IPS DF 4.7 (cell line): ENCODE measurements around the gene PPP2R2C.

ENCODE experiments used
- DNase-seq: peaks from one replicate; pipeline ENCODE4 v3.0.0-alpha.2; 2013; ENCODE audit warnings: low spot score; ENCODE audit errors: extremely low read depth

PPP2R2C gene

DNA sequence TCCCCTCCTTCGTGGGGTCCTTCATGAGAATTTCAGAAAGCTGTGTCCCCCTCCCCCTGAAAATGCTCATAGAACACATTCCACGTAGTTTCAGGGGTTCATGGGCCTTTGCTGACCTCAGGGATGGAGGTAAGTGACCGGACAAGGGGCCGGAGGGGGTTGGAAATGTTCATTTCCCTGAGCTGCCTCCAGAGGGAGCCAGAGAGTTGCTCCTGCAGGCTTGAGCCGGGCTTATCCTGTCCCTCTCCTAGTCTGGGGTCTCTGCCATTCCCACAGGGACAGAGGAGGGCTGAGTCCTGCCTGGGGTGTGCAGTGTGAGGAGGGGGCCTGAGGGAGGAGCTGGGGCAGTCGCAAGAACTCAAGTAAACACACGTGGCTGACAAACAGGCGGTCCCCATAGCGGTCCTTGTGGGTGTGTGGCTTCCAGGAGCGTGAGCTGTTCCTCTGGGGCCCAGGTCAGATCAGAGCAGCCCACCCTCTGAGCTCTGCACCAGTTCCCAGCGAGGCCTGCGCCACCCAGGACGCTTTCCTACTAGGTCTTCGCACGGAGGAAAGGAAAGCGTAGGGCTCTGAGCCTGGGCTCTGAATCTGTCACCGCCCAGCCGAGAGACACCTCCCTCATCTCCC lies 140.3 kb downstream of the PPP2R2C start:
- DNase-seq = no peak

GRCh38 chr4:6331468-6331867 lies 140.9 kb downstream of the PPP2R2C start:
- DNase-seq = no peak

GRCh38 chr4:6331018-6331417 lies 141.4 kb downstream of the PPP2R2C start:
- no peak for DNase-seq

GRCh38 chr4:6330384-6330767 lies 142.0 kb downstream of the PPP2R2C start:
- DNase-seq = no peak

- no peak for DNase-seq
Observed at GRCh38 chr4:6329478-6330383, 142.7 kb downstream of the PPP2R2C start.

DNA sequence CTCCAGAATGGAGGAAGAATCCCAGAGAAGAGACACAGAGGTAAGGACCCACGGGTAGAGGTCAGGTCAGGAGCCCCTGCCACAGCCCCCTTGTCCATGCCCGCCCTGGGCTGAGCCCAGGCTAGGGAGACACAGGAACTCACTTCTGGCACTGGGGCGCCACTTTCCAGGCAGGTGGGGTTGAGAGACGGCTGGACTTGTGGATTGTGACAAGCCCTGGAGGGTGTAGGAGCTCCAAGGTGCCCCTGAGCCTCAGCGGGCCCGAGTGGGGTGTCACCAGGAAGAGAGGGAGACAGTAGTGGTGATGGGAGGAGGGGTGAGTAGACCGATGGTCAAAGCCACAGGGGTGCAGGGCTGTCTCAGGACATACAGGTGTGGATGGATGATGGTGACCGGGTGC lies 143.9 kb downstream of the PPP2R2C start:
- no peak for DNase-seq

- DNase-seq = no peak
Observed at GRCh38 chr4:6327220-6327917, 145.0 kb downstream of the PPP2R2C start.

- DNase-seq = no peak
Observed at GRCh38 chr4:6326312-6327060, 145.9 kb downstream of the PPP2R2C start.

GRCh38 chr4:6325788-6326290 lies 146.6 kb downstream of the PPP2R2C start:
- no peak for DNase-seq

DNA sequence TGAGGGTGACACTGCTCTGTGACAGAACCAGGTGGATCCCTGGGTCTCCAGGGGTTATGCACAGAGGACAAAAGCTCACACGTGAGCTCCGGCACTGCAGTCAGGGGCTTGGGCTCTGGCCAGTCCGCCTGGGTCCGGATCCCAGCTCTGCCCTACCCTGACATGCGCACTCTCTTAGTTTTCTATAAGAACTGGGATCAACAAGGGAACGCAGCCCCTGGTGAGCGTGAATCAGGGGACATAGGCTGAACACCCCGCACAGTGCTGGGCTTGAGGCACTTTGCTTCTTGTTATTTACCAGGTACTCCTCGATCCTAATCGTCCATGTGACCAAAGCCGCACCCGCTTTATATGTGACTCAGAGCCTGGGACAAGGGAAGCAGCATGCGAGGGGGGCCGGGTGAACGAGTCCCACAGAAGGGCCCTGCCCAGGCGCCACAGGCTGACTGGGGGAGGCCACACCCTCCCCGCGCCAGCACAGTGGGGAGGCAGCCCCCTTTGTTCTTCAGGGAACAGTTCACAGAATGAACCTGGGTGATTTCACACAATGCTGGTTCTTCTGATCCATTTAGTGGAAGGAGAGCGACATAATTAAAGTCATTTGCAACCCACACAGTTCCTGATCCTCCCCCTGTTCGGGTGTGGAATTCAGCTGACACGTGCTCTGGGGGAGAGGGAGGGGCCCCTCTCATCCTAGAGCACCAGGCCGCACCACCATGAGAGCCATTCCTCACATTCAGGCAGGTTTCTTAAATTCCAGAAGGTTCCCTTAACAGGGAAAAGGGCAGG lies 147.2 kb downstream of the PPP2R2C start:
- no peak for DNase-seq

DNA sequence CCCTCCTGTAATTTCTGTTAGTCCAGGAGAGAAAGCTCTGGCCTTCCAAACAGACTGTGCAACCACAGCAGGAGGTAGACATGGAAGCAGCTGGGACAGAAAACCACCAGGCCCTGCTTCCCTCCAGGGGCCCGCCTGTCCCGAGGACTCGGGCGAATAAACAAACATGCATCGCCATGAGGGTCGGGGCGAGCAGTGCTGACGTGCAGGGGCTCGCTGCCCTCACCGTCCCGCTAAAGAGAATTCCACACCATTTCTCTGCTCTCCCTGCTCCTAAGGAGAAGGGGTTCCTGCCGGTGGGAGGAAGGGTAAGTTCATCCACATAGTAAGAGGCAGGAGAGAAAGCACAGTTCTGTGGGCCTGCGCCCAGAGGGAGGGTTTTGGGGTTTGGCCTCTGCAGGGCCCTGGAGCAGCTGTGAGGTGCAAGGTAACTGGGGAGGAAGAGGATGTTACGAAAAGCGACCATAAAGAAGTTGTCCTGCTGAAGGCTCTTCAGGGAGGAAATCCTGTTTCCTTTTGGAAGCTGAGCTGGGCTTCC lies 147.9 kb downstream of the PPP2R2C start:
- no peak for DNase-seq

- no peak for DNase-seq
Observed at GRCh38 chr4:6322761-6323566, 149.4 kb downstream of the PPP2R2C start.

DNA sequence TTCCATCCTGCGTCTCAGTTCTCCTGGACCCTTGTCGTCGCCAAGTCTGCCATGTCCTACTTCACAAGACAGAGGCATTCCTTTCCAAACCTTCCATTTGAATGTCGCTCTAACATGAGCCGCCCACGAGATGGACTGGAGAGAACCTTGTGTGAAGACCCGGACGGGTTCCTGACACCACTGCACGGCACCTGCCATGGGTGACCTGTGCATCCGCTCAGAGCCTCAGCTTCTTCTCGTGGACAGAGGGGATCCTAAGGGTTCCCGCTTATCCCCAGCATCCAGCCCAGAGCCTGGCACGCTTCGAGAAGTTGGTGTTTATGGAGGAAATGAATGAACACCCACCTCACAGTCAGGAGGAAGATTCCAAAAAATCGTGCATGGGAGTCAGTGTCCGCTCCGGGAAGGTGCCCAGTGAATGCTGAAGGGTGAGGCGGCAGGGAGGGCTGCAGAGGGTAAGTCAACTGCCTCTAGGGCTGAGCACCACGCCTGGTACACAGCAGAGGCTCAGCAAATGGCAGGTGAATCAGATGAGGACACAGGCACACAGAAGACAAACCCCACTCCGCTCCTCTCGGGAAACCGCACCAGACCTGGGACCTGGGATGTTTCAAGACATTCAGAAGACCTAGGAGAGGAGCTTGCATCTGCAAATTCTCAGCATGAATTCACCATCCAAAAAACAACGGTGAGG lies 150.2 kb downstream of the PPP2R2C start:
- no peak for DNase-seq

DNA sequence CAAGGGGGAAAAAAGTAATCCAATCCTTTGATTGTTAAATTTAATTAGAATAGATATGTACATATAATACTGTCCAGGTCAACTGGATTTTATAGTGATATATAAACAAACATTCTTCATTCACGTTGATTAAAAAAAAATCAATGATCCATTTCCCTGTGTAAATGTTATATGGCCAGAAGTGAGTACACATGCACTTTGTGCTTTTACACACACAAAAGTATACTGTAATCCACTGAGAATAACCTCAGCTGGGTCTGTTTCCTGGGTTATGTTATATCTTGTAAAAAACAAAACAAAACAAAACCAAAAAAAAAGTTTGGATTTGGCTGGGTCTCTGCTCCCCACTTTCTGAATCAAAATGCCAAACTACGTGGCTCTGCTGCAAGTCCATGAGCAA lies 151.1 kb downstream of the PPP2R2C start:
- no peak for DNase-seq

DNA sequence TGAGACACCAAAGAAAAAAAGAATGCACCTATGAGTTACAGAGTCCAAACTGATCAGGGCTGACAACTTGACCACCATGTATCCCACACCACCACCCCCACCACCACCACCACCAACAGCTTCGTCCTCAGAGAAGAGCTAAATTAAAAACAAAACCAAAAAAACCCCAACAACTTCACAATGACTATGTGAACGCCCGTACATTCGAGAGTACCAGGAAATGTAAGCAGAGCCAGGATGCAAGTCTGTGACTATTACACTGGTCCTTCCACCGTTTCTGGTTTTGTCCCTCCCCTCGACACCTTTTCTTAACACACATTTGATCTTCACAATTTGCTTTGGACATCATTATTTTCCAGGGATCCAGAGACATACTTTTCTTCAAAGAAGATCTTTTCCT lies 151.8 kb downstream of the PPP2R2C start:
- no peak for DNase-seq

GRCh38 chr4:6319530-6320150 lies 152.8 kb downstream of the PPP2R2C start:
- DNase-seq = no peak

DNA sequence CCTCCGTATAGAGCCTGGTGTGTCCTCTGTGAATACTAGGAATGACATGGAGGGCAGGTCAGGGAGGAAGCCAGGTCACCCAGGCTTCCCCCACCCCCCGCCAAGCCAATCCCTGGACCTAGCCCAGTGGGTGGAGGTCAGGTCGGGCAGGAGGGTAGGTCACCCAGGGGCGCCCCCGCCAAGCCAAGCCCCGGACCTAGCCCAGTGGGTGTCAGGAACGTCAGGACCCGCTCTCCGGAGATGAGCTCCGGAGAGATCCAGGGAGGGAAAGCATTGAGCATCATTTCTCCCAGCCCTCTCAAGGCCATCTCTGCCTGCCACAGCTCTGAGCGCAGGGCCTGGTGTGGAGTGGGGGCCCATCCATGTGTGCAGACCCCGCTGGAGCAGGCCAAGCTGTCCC lies 154.2 kb downstream of the PPP2R2C start:
- DNase-seq = no peak

DNA sequence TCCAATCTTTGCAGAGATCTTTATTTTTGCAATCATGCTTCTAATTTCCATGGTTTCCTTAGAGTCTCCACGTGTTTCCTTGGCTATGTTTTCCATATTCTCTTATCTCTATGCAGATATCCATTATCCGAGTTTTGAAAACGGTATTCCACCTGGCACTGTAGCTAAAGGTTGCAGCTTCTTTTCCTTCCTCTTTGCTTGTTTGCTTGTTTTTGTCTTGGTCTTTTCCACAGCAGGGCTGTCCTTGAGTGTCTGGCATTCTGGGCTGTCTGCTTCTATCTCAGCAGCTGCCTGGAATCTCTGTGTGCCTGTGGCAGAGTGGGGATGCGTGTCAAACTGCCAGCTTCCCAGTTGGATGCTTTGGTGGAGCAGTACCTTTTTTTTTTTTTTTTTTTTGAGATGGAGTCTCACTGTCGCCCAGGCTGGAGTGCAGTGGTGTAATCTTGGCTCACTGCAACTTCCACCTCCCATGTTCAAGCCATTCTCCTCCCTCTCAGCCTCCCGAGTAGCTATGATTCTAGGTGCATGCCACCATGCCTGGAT lies 155.9 kb downstream of the PPP2R2C start:
- no peak for DNase-seq
